K562 (cell line): Measurements from ENCODE around the gene RAPGEF5. TPM values are rescaled to one million over a fixed set of nuclear protein-coding genes. Genes with fewer than 3 reads are reported as not detected.

Experiments
- ATAC-seq: fragments of 200-7000 bp; cut with Tn5 transposase; 3 replicates; pipeline ENCODE4 v1.9.1; 2020; ENCODE audit warnings: moderate library complexity
- BruUV-seq: library from RNA; stranded (reverse); fragments of 400-500 nt; replicated peaks from 2 replicates; lab custom pipeline; 2021; lab: Mats Ljungman, UMichigan
- CTCF ChIA-PET: fragments of 300-600 bp; formaldehyde crosslinking; extraction: SDS; loops from one replicate; lab custom pipeline; 2021; ENCODE audit warnings: low intra/inter-chr PET ratio; lab: Yijun Ruan, JAX
- POLR2A ChIA-PET: fragments of 300-600, 350-650 bp; sonication (Branson Sonifier 250); formaldehyde crosslinking; extraction: SDS; loops from one replicate; lab custom pipeline; 2021; ENCODE audit warnings: antibody characterized with exemption, inconsistent platforms; lab: Yijun Ruan, JAX
- DNase-seq, 4 experiments: peaks; one replicate each; pipeline versions ENCODE4 v3.0.0 to v3.0.0-alpha.2; 2011 to 2018; ENCODE audit warnings: low spot score in 3 of 4, mixed read lengths in 3 of 4; ENCODE audit errors: extremely low read depth in 1 of 4
- FAIRE-seq: peaks from 2 replicates; lab custom pipeline; 2011; peaks lifted over from hg19 to GRCh38; lab: Jason Lieb, UNC
- H2AFZ ChIP-seq: 2 replicates; pipeline ENCODE4 v1.6.0; 2011; ENCODE audit warnings: low read depth, low read length, control low read depth, inconsistent platforms
- H3K27ac ChIP-seq: fragments of 200-600 bp; 3 replicates; pipeline ENCODE4 v1.8.0; 2011; ENCODE audit warnings: low read depth, mild to moderate bottlenecking, control low read depth, inconsistent platforms, low read length, moderate library complexity, mixed read lengths; ENCODE audit errors: extremely low read depth
- H3K27me3 ChIP-seq, 2 experiments: fragments of 300-600 bp in 1 of 2; 2 replicates in 1 of 2; 3 replicates in 1 of 2; pipeline versions ENCODE4 v1.6.0 to v1.8.0; 2011; ENCODE audit warnings: inconsistent platforms in 2 of 2, low read length in 2 of 2, mild to moderate bottlenecking in 1 of 2, mixed read lengths in 1 of 2, moderate library complexity in 1 of 2; ENCODE audit not compliant: control insufficient read depth in 2 of 2, insufficient read depth in 2 of 2
- H3K36me3 ChIP-seq: fragments of 300-600 bp; 3 replicates; pipeline ENCODE4 v1.8.0; 2011; ENCODE audit warnings: mild to moderate bottlenecking, low read length, inconsistent platforms; ENCODE audit not compliant: control insufficient read depth, insufficient read depth
- H3K4me1 ChIP-seq, 2 experiments: fragments of 200-600 bp in 1 of 2; replicated peaks in 1 of 2; 2 replicates in 1 of 2; 3 replicates in 1 of 2; pipeline versions ENCODE4 v1.5.1 to v1.8.0; 2011; ENCODE audit warnings: inconsistent platforms in 2 of 2, low read length in 2 of 2, mild to moderate bottlenecking in 1 of 2, mixed read lengths in 1 of 2, moderate library complexity in 1 of 2; ENCODE audit not compliant: control insufficient read depth in 2 of 2, insufficient read depth in 2 of 2
- H3K4me2 ChIP-seq: 2 replicates; pipeline ENCODE4 v1.6.1; 2011; ENCODE audit warnings: low read length, control low read depth, inconsistent platforms, mixed read lengths; ENCODE audit not compliant: insufficient read depth
- H3K4me3 ChIP-seq: fragments of 200-600 bp; sonication (generic), shearing (Covaris generic); 2 replicates; pipeline ENCODE4 v1.5.1; 2016; ENCODE audit warnings: control low read depth, inconsistent platforms
- H3K79me2 ChIP-seq: fragments of 200-600 bp; 3 replicates; pipeline ENCODE4 v1.8.0; 2011; ENCODE audit warnings: low read length, inconsistent platforms; ENCODE audit not compliant: control insufficient read depth, insufficient read depth
- H3K9ac ChIP-seq, 2 experiments: 2 replicates each; pipeline versions ENCODE4 v1.6.0 to v1.6.1; 2011; ENCODE audit warnings: low read depth in 2 of 2, low read length in 2 of 2, control low read depth in 1 of 2, inconsistent platforms in 1 of 2, mild to moderate bottlenecking in 1 of 2, mixed read lengths in 1 of 2; ENCODE audit not compliant: insufficient read depth in 1 of 2
- H3K9me1 ChIP-seq: one replicate; pipeline ENCODE4 v1.6.0; 2011; ENCODE audit warnings: inconsistent platforms, mild to moderate bottlenecking, low read length, moderate library complexity; ENCODE audit not compliant: control insufficient read depth, insufficient read depth
- H3K9me3 ChIP-seq: replicated peaks from 2 replicates; pipeline ENCODE4 v1.5.1; 2011; ENCODE audit warnings: low read depth, low read length, inconsistent platforms; ENCODE audit not compliant: control insufficient read depth, insufficient read depth
- H4K20me1 ChIP-seq: replicated peaks from 2 replicates; pipeline ENCODE4 v1.6.1; 2011; ENCODE audit warnings: low read length, inconsistent platforms, mixed read lengths; ENCODE audit not compliant: control insufficient read depth, insufficient read depth
- L3MBTL2 ChIP-seq: fragments of 450-650 bp; IDR thresholded peaks from 2 replicates; pipeline ENCODE4 v1.6.1; 2016; ENCODE audit warnings: mild to moderate bottlenecking, moderate library complexity
- WGBS: fragments of 100-300 bp; shearing (Covaris generic); methylation state at CpG from one replicate; pipeline ENCODE4 v1.1.6; 2016; ENCODE audit warnings: low coverage, mixed read lengths; ENCODE audit not compliant: insufficient coverage; ENCODE audit errors: missing lambda C conversion rate; 5-methylcytosine and 5-hydroxymethylcytosine counted together
- in situ Hi-C: fragments of 300-500 bp; cut with MboI; formaldehyde crosslinking; loops from 4 replicates; pipeline ENCODE4 v1.15.0; 2018; ENCODE audit warnings: inconsistent platforms, mixed read lengths
- intact Hi-C: fragments of 100-400 bp; cut with micrococcal nuclease; formaldehyde crosslinking; loops from 2 replicates; pipeline ENCODE4 v1.14.2; 2022
- polyA plus RNA-seq, 8 experiments: library from polyadenylated mRNA; depleted of rRNA in 4 of 8; stranded (reverse) in 5 of 8; unstranded in 3 of 8; fragments of >200 nt; fragmentation: Nextera tagmentation in 2 of 8; fragmentation: Illumina TruSeq in 1 of 8; extraction: Ambion mirVana in 2 of 8; extraction: Trizol in 1 of 8; gene quantifications; 2 replicates each; pipeline versions ENCODE4 v1.2.1 to v1.2.3, GENCODE V29; 2011 to 2014; ENCODE audit warnings: inconsistent platforms in 1 of 8, missing spikeins in 1 of 8
- total RNA-seq, 7 experiments: library from RNA; depleted of rRNA in 6 of 7; stranded (reverse); fragments of >200 nt in 6 of 7; fragmentation: Illumina TruSeq in 2 of 7; extraction: Trizol in 2 of 7; gene quantifications; 2 replicates each; pipeline versions ENCODE4 v1.2.1 to v1.2.3, GENCODE V29; 2011 to 2021; ENCODE audit warnings: low replicate concordance in 1 of 7
- TF ChIP-seq, protein P1 (sequence below): fragments of 250-450 bp; sonication (Bioruptor Pico); IDR thresholded peaks from 2 replicates; pipeline ENCODE4 v1.4.0; 2020; ENCODE audit warnings: borderline replicate concordance

RAPGEF5 gene
- total and polyA plus RNA-seq, 9 of the 15 experiments (the other 6 are each of a cell fraction or from before 2014, with no cell fraction given), result 0.39 to 2.0 (median 1.1) TPM

DNA sequence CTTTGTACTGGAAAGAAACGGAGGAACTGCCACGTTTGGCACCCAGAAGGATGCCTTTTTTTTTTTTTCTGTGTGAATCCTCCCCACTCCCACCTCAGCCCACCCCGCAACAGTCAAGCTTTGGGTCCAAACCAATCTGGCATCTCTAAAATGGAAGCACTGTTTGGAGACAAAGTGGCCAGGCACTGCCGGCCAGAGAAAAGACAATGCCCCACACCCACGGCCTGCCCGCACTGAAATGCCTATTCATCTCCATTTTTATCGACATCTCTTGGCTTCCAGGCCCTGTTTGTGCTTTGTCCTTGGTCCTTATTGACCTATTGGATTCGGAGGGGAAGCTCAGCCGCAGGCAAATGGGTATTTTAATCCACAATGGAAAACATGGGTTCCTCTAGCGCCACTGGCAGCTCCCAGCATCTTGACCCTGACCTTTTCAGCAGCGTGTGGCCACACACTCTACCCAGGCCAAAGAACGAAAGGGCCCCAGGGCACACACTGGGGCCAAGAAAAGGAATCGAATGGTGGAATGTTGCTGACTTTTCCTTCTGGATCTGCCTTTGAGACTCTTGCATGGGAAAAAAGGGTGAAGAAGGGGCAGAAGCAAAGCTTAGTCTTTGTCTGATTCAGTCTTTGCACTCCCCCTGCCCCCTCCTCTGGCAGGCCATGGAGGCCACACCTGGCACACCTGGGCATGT lies 248.7 kb downstream of the RAPGEF5 start:
- Histone ChIP-seq H3K27ac (no peak overlapping the region), H2AFZ (no peak overlapping the region), H3K27me3 (peaks cover 6 to 11% of the 10 kb centered on the region in 2 experiments; a peak in 3 of 5 replicates), H3K9ac (no peak overlapping the region; a peak in 1 of 4 replicates), H3K4me2 (no peak overlapping the region), H3K9me3 (no peaks in the 10 kb centered on the region), H3K4me3 (no peak overlapping the region), H3K36me3 (no peaks in the 10 kb centered on the region), H4K20me1 (no peaks in the 10 kb centered on the region), H3K79me2 (no peaks in the 10 kb centered on the region), H3K9me1 (no peaks in the 10 kb centered on the region), H3K4me1 (peaks cover 3 to 15% of the 10 kb centered on the region in 2 experiments; a peak in 4 of 5 replicates)
- WGBS, result 12% methylated on average over 13 of the region's 13 CpGs
- FAIRE-seq (no peak), DNase-seq (no peak), ATAC-seq (no peak)
- in situ Hi-C loops (loop anchor here (5.0 to 25.0 kb wide), 3 partner anchors 379 to 959 kb away; partner anchors contain the start of gene IL6), intact Hi-C loops (no loop called here)
- no TSS peak for BruUV-seq
- TF ChIP-seq L3MBTL2, result no peak
- TF ChIP-seq, protein P1, sequence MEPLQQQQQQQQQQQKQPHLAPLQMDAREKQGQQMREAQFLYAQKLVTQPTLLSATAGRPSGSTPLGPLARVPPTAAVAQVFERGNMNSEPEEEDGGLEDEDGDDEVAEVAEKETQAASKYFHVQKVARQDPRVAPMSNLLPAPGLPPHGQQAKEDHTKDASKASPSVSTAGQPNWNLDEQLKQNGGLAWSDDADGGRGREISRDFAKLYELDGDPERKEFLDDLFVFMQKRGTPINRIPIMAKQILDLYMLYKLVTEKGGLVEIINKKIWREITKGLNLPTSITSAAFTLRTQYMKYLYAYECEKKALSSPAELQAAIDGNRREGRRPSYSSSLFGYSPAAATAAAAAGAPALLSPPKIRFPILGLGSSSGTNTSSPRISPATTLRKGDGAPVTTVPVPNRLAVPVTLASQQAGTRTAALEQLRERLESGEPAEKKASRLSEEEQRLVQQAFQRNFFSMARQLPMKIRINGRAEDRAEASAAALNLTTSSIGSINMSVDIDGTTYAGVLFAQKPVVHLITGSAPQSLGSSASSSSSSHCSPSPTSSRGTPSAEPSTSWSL, result no peak
- POLR2A ChIA-PET, result interaction anchor here (0.9 kb wide), 1 partner anchor 17 kb away, joined by 3 read pairs; no protein-coding TSS in a partner anchor
- CTCF ChIA-PET, result interaction anchor here (0.7 kb wide), 1 partner anchor 296 kb away, joined by 4 read pairs; no protein-coding TSS in a partner anchor
